ENCODE results near the gene KLHDC1. TPM values are rescaled to one million over a fixed set of nuclear protein-coding genes. Genes with fewer than 3 reads are reported as not detected.

The KLHDC1 gene
- total RNA-seq, 1 experiment from 2014 or later = 0.99 TPM

DNA sequence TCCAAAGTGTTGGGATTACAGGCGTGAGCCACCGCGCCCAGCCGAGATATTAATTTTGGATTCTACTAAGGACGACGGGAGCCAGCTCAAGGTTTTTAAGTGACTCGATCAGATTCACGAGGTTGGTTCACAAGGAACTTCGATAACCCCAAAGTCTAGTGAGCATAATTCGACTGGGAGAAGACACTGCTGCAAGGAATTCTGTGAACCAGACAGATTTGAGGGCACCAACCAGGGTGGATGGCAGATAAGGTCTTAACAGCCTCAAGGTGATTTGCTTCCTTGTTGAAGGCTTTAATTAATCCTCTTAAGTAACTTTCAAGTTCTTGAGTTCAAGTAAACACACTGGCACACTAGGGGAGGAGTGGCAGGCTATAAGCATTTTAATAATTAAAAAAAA is 73.9 kb downstream of the KLHDC1 start:
- peak; percentile 3 for DNase-seq
- CTCF ChIA-PET = interaction anchor here (1.8 to 3.8 kb wide), 2 partner anchors 75 to 132 kb away, joined by 6 to 27 read pairs; partner anchors contain the start of gene DNAAF2
- Mint-ChIP-seq H3K4me1 (ENCODE audit: low read depth, unreplicated experiment) (peaks cover 28% of the 10 kb centered on the region), H3K4me3 (ENCODE audit: low read depth, unreplicated experiment) (peak overlapping the region; percentile 85), H3K36me3 (ENCODE audit: insufficient read depth, unreplicated experiment) (peaks cover 44% of the 10 kb centered on the region), H3K9me3 (ENCODE audit: low read depth, unreplicated experiment) (no peaks in the 10 kb centered on the region), H3K27me3 (ENCODE audit: unreplicated experiment) (no peaks in the 10 kb centered on the region), H3K27ac (ENCODE audit: unreplicated experiment) (peak overlapping the region; percentile 78)
- no peak for TF ChIP-seq CTCF (IDR thresholded peaks at IDR 0.05; ENCODE audit: unreplicated experiment)
- BruUV-seq (replicated peaks) = no TSS peak
- intact Hi-C loops (cut with micrococcal nuclease; ENCODE audit: unreplicated experiment) = loop anchor here (5.0 kb wide), 2 partner anchors 75 to 135 kb away; partner anchors contain the start of gene KLHDC1

DNA sequence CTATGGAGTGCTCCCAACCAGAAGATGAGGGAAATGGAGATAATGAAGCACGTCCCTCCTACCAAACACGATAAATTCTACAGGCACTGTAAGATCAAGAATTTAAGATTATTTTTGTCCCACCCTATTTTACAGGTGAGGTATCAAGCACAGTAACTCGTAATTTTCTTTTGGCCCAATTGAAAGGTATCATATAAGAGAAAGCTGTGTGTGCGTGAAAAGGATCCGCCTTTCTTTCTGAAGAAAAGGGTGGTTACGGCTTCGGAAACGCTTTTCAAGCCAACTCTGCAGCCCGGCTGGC is 74.3 kb downstream of the KLHDC1 start:
- peak overlapping the region; percentile 85 for H3K4me3 Mint-ChIP-seq (ENCODE audit: low read depth, unreplicated experiment)
- CTCF ChIA-PET = interaction anchor here (0.6 to 3.8 kb wide), 6 partner anchors 17 to 512 kb away, joined by 3 to 27 read pairs (median 5); partner anchors contain the start of genes DNAAF2 and POLE2
- no peak for TF ChIP-seq CTCF (IDR thresholded peaks at IDR 0.05; ENCODE audit: unreplicated experiment)
- H3K27ac Mint-ChIP-seq (ENCODE audit: unreplicated experiment) = peak overlapping the region; percentile 78
- TSS peak; percentile 39 for BruUV-seq (replicated peaks)
- intact Hi-C loops (cut with micrococcal nuclease; ENCODE audit: unreplicated experiment) = loop anchor here (5.0 kb wide), 2 partner anchors 75 to 135 kb away; partner anchors contain the start of gene KLHDC1
- H3K9me3 Mint-ChIP-seq (ENCODE audit: low read depth, unreplicated experiment) = no peaks in the 10 kb centered on the region
- peaks cover 28% of the 10 kb centered on the region for H3K4me1 Mint-ChIP-seq (ENCODE audit: low read depth, unreplicated experiment)
- no peak for DNase-seq
- H3K36me3 Mint-ChIP-seq (ENCODE audit: insufficient read depth, unreplicated experiment) = peaks cover 44% of the 10 kb centered on the region
- no peaks in the 10 kb centered on the region for H3K27me3 Mint-ChIP-seq (ENCODE audit: unreplicated experiment)

- intact Hi-C loops (cut with micrococcal nuclease; ENCODE audit: unreplicated experiment) = loop anchor here (5.0 kb wide), 2 partner anchors 75 to 135 kb away; partner anchors contain the start of gene KLHDC1
- Mint-ChIP-seq H3K27me3 (ENCODE audit: unreplicated experiment) (no peaks in the 10 kb centered on the region), H3K9me3 (ENCODE audit: low read depth, unreplicated experiment) (no peaks in the 10 kb centered on the region), H3K4me3 (ENCODE audit: low read depth, unreplicated experiment) (peak within 1 kb of the TSS; percentile 85), H3K4me1 (ENCODE audit: low read depth, unreplicated experiment) (peaks cover 28% of the 10 kb centered on the region), H3K36me3 (ENCODE audit: insufficient read depth, unreplicated experiment) (peaks cover 44% of the 10 kb centered on the region), H3K27ac (ENCODE audit: unreplicated experiment) (peak within 1 kb of the TSS; percentile 78)
- no TSS peak for BruUV-seq (replicated peaks)
- TF ChIP-seq CTCF (IDR thresholded peaks at IDR 0.05; ENCODE audit: unreplicated experiment) = no peak
- DNase-seq = peak; percentile 91
- CTCF ChIA-PET = interaction anchor here (0.6 to 3.8 kb wide), 8 partner anchors 18 to 706 kb away, joined by 3 to 27 read pairs (median 4); partner anchors contain the start of genes DNAAF2 and POLE2
Measured at GRCh38 chr14:49767571-49768300, 74.8 kb downstream of the KLHDC1 start, which contains the start of gene KLHDC2. Gene KLHDC2 (plus strand): TSS chr14:49768153. CDS start chr14:49768469, 316 bp downstream.

- CTCF ChIA-PET = interaction anchor here (0.6 to 3.8 kb wide), 6 partner anchors 77 to 705 kb away, joined by 4 to 27 read pairs (median 4); partner anchors contain the start of genes DNAAF2, NEMF and POLE2
- peak; percentile 36 for DNase-seq
- H3K36me3 Mint-ChIP-seq (ENCODE audit: insufficient read depth, unreplicated experiment) = peaks cover 44% of the 10 kb centered on the region
- H3K27ac Mint-ChIP-seq (ENCODE audit: unreplicated experiment) = peak overlapping the region; percentile 78
- no peaks in the 10 kb centered on the region for H3K27me3 Mint-ChIP-seq (ENCODE audit: unreplicated experiment)
- peaks cover 28% of the 10 kb centered on the region for H3K4me1 Mint-ChIP-seq (ENCODE audit: low read depth, unreplicated experiment)
- intact Hi-C loops (cut with micrococcal nuclease; ENCODE audit: unreplicated experiment) = loop anchor here (5.0 kb wide), 2 partner anchors 76 to 136 kb away; partner anchors contain the start of gene KLHDC1
- no peaks in the 10 kb centered on the region for H3K9me3 Mint-ChIP-seq (ENCODE audit: low read depth, unreplicated experiment)
- TF ChIP-seq CTCF (IDR thresholded peaks at IDR 0.05; ENCODE audit: unreplicated experiment) = no peak
- BruUV-seq (replicated peaks) = no TSS peak
- peak overlapping the region; percentile 85 for H3K4me3 Mint-ChIP-seq (ENCODE audit: low read depth, unreplicated experiment)
Measured at GRCh38 chr14:49768301-49769121, 75.6 kb downstream of the KLHDC1 start.

Measured in Calu3 (cell line).